Upper lobe of right lung (tissue), 1 donor: ENCODE measurements around the gene TGM1. TPM values are rescaled to one million over a fixed set of nuclear protein-coding genes. Genes with fewer than 3 reads are reported as not detected.

Experiments used
- ATAC-seq: fragments of 200-7000 bp; cut with Tn5 transposase; one replicate; pipeline ENCODE4 v1.9.1; 2020; ENCODE audit warnings: mild to moderate bottlenecking, moderate library complexity
- DNase-seq: peaks from one replicate; pipeline ENCODE4 v3.0.0-alpha.2; 2020
- H3K27ac ChIP-seq: fragments of 200-600 bp; one replicate; pipeline ENCODE4 v1.8.0; 2022
- H3K27me3 ChIP-seq: fragments of 200-600 bp; one replicate; pipeline ENCODE4 v1.8.0; 2022; ENCODE audit warnings: mild to moderate bottlenecking
- H3K36me3 ChIP-seq: fragments of 200-600 bp; one replicate; pipeline ENCODE4 v1.8.0; 2022
- H3K4me1 ChIP-seq: fragments of 200-600 bp; one replicate; pipeline ENCODE4 v1.8.0; 2022
- H3K4me3 ChIP-seq: fragments of 200-600 bp; one replicate; pipeline ENCODE4 v1.8.0; 2022; ENCODE audit warnings: mild to moderate bottlenecking
- H3K9me3 ChIP-seq: fragments of 200-600 bp; one replicate; pipeline ENCODE4 v1.8.0; 2022
- CTCF ChIP-seq: fragments of 200-600 bp; IDR thresholded peaks from one replicate; pipeline ENCODE4 v1.8.0; 2022; ENCODE audit warnings: antibody characterized with exemption
- intact Hi-C: fragments of 100-400 bp; cut with DNase I; formaldehyde crosslinking; loops from one replicate; pipeline ENCODE4 v1.11.0; 2022
- total RNA-seq: library from RNA; stranded (reverse); fragmentation: NEBNext Ultra II Directional; extraction: Animal tissue kit (Norgen Biotek cat#: 25700); gene quantifications from one replicate; pipeline ENCODE4 v1.2.1, GENCODE V29; 2021
- donor health status: DM: no; HTN: yes; CAD: no; lungs with severe emphysema.

The TGM1 gene
- total RNA-seq, 1 donor from 2014 or later: 12.3 TPM

GRCh38 chr14:24286996-24287395 lies 24.0 kb upstream of the TGM1 start:
- no peak for DNase-seq
- no peaks in the 10 kb centered on the region for H3K27me3 ChIP-seq
- no peaks in the 10 kb centered on the region for H3K4me1 ChIP-seq
- no peak for ATAC-seq
- no peaks in the 10 kb centered on the region for H3K9me3 ChIP-seq
- no peak for TF ChIP-seq CTCF
- no peak overlapping the region for H3K4me3 ChIP-seq
- intact Hi-C loops: no loop called here
- H3K27ac ChIP-seq: no peak overlapping the region
- peaks cover 29% of the 10 kb centered on the region for H3K36me3 ChIP-seq

- TF ChIP-seq CTCF: no peak
- Histone ChIP-seq H3K36me3 (peaks cover 13% of the 10 kb centered on the region), H3K27me3 (no peaks in the 10 kb centered on the region), H3K27ac (no peak overlapping the region), H3K4me1 (no peaks in the 10 kb centered on the region), H3K9me3 (no peaks in the 10 kb centered on the region), H3K4me3 (no peak overlapping the region)
- ATAC-seq (no peak), DNase-seq (no peak)
- intact Hi-C loops: no loop called here
Measured at GRCh38 chr14:24285351-24285750, 22.4 kb upstream of the TGM1 start.

GRCh38 chr14:24284501-24285035 lies 21.6 kb upstream of the TGM1 start:
- intact Hi-C loops: no loop called here
- H3K4me3 ChIP-seq: no peak overlapping the region

GRCh38 chr14:24283796-24284460 lies 21.0 kb upstream of the TGM1 start:
- H3K9me3 ChIP-seq: no peaks in the 10 kb centered on the region
- TF ChIP-seq CTCF: no peak
- intact Hi-C loops: no loop called here

More at GRCh38 chr14:24284501-24285035, 21.6 kb upstream of the TGM1 start:
- ATAC-seq: no peak
- Histone ChIP-seq H3K36me3 (peaks cover 5% of the 10 kb centered on the region), H3K27ac (no peak overlapping the region), H3K27me3 (no peaks in the 10 kb centered on the region), H3K4me1 (peaks cover 3% of the 10 kb centered on the region), H3K9me3 (no peaks in the 10 kb centered on the region)
- no peak for DNase-seq
- TF ChIP-seq CTCF: no peak

GRCh38 chr14:24282736-24283135 lies 19.8 kb upstream of the TGM1 start:
- DNase-seq: no peak
- no peaks in the 10 kb centered on the region for H3K9me3 ChIP-seq
- H3K4me1 ChIP-seq: peaks cover 9% of the 10 kb centered on the region
- no peak overlapping the region for H3K27ac ChIP-seq
- no peaks in the 10 kb centered on the region for H3K36me3 ChIP-seq
- no peak overlapping the region for H3K4me3 ChIP-seq
- H3K27me3 ChIP-seq: no peaks in the 10 kb centered on the region
- TF ChIP-seq CTCF: no peak
- no peak for ATAC-seq
- intact Hi-C loops: no loop called here

More at GRCh38 chr14:24283796-24284460, 21.0 kb upstream of the TGM1 start:
- DNase-seq: no peak
- no peaks in the 10 kb centered on the region for H3K27me3 ChIP-seq
- H3K36me3 ChIP-seq: no peaks in the 10 kb centered on the region
- ATAC-seq: no peak
- H3K4me3 ChIP-seq: no peak overlapping the region
- peaks cover 9% of the 10 kb centered on the region for H3K4me1 ChIP-seq
- no peak overlapping the region for H3K27ac ChIP-seq
